ENCODE data around the gene LYL1. TPM values are rescaled to one million over a fixed set of nuclear protein-coding genes. Genes with fewer than 3 reads are reported as not detected.

The LYL1 gene
- total RNA-seq, 1 experiment from 2014 or later = 0.23 TPM

DNA sequence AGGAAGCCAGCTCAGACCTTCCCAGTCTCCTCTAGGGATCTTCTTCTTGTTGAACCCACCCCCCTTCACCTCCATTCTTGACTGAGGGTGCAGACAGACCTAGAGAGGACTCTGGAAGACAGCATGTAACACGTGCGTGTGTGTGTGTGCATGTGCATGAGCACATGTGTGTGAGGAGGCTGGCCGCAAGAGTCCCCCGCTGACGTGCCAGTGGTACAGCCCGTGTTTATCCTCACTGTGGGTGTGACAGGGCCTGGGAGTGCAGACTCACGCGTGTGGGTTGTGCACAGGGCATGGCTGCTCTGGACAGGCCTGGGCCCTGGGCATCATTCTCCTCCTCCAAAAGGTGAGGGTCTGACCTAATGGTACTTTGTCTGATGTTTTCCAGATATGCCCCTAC lies 26.3 kb downstream of the LYL1 start:
- H3K27me3 ChIP-seq (ENCODE audit: control insufficient read depth, insufficient read depth, low read length) = no peaks in the 10 kb centered on the region
- intact Hi-C loops (cut with micrococcal nuclease; ENCODE audit: unreplicated experiment) (no loop called here), in situ Hi-C loops (cut with HindIII; ENCODE audit: low pct_unique_long_range_greater_than_20kb, low sequenced_read_pairs) (no loop called here)
- ChIA-PET POLR2A (no interaction called here), CTCF (no interaction called here)
- no peaks in the 10 kb centered on the region for H3K36me3 ChIP-seq (ENCODE audit: control insufficient read depth, insufficient read depth, low read length)
- H3K4me1 ChIP-seq (ENCODE audit: control insufficient read depth, insufficient read depth, low read length) = peaks cover 7% of the 10 kb centered on the region
- no peak for ATAC-seq
- DNase-seq (ENCODE audit: low read depth, low spot score) = no peak
- TF ChIP-seq TCF7L2 (IDR thresholded peaks at IDR 0.05; ENCODE audit: low read depth, low read length) (no peak), SIN3A (IDR thresholded peaks at IDR 0.05; ENCODE audit: borderline replicate concordance, insufficient read depth, low read depth, low read length) (no peak), POLR2AphosphoS5 (IDR thresholded peaks at IDR 0.05; ENCODE audit: low read depth, low read length) (no peak)
- TF ChIP-seq, protein P1, sequence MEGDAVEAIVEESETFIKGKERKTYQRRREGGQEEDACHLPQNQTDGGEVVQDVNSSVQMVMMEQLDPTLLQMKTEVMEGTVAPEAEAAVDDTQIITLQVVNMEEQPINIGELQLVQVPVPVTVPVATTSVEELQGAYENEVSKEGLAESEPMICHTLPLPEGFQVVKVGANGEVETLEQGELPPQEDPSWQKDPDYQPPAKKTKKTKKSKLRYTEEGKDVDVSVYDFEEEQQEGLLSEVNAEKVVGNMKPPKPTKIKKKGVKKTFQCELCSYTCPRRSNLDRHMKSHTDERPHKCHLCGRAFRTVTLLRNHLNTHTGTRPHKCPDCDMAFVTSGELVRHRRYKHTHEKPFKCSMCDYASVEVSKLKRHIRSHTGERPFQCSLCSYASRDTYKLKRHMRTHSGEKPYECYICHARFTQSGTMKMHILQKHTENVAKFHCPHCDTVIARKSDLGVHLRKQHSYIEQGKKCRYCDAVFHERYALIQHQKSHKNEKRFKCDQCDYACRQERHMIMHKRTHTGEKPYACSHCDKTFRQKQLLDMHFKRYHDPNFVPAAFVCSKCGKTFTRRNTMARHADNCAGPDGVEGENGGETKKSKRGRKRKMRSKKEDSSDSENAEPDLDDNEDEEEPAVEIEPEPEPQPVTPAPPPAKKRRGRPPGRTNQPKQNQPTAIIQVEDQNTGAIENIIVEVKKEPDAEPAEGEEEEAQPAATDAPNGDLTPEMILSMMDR (IDR thresholded peaks at IDR 0.05) = no peak
- TF ChIP-seq, protein P2, sequence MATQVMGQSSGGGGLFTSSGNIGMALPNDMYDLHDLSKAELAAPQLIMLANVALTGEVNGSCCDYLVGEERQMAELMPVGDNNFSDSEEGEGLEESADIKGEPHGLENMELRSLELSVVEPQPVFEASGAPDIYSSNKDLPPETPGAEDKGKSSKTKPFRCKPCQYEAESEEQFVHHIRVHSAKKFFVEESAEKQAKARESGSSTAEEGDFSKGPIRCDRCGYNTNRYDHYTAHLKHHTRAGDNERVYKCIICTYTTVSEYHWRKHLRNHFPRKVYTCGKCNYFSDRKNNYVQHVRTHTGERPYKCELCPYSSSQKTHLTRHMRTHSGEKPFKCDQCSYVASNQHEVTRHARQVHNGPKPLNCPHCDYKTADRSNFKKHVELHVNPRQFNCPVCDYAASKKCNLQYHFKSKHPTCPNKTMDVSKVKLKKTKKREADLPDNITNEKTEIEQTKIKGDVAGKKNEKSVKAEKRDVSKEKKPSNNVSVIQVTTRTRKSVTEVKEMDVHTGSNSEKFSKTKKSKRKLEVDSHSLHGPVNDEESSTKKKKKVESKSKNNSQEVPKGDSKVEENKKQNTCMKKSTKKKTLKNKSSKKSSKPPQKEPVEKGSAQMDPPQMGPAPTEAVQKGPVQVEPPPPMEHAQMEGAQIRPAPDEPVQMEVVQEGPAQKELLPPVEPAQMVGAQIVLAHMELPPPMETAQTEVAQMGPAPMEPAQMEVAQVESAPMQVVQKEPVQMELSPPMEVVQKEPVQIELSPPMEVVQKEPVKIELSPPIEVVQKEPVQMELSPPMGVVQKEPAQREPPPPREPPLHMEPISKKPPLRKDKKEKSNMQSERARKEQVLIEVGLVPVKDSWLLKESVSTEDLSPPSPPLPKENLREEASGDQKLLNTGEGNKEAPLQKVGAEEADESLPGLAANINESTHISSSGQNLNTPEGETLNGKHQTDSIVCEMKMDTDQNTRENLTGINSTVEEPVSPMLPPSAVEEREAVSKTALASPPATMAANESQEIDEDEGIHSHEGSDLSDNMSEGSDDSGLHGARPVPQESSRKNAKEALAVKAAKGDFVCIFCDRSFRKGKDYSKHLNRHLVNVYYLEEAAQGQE (IDR thresholded peaks at IDR 0.05; ENCODE audit: insufficient read depth in 1 of 2, low read depth in 2 of 2, low read length in 1 of 2) = no peak
- H3K27ac ChIP-seq (ENCODE audit: low read length) = no peak overlapping the region
- H3K9me3 ChIP-seq (ENCODE audit: control insufficient read depth, insufficient read depth, low read depth, low read length) = no peaks in the 10 kb centered on the region
- no peak overlapping the region for H3K4me3 ChIP-seq (ENCODE audit: low read depth in 2 of 2, low read length in 2 of 2)
- no TSS peak for BruUV-seq (replicated peaks)

DNA sequence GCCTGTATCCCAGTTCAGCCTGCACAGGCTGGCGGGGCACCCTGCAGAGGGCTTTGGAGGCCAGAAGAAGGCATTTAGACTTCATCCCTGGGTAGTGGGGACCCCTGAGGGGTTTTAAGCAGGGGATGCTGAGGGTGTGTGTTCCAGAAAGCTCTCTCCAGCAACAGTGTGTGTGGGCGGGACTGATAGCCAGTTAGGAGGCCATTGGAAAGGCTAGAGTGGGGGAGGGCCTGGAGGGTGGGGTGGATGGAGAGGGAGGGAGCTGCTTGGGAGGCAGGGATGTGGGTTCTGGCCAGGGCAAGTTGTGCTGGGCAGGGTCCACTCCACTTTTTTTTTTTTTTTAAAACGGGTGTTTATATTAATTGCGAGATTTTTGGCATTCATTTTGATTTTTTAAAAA lies 28.3 kb downstream of the LYL1 start:
- H3K36me3 ChIP-seq (ENCODE audit: control insufficient read depth, insufficient read depth, low read length) = no peaks in the 10 kb centered on the region
- no peaks in the 10 kb centered on the region for H3K27me3 ChIP-seq (ENCODE audit: control insufficient read depth, insufficient read depth, low read length)
- POLR2A ChIA-PET = no interaction called here
- intact Hi-C loops (cut with micrococcal nuclease; ENCODE audit: unreplicated experiment) = no loop called here
- peaks cover 13% of the 10 kb centered on the region for H3K4me1 ChIP-seq (ENCODE audit: control insufficient read depth, insufficient read depth, low read length)
- ATAC-seq = no peak
- in situ Hi-C loops (cut with HindIII; ENCODE audit: low pct_unique_long_range_greater_than_20kb, low sequenced_read_pairs) = no loop called here
- CTCF ChIA-PET = no interaction called here
- no peaks in the 10 kb centered on the region for H3K9me3 ChIP-seq (ENCODE audit: control insufficient read depth, insufficient read depth, low read depth, low read length)
- no TSS peak for BruUV-seq (replicated peaks)
- no peak for DNase-seq (ENCODE audit: low read depth, low spot score)
- TF ChIP-seq TCF7L2 (IDR thresholded peaks at IDR 0.05; ENCODE audit: low read depth, low read length) (no peak), SIN3A (IDR thresholded peaks at IDR 0.05; ENCODE audit: borderline replicate concordance, insufficient read depth, low read depth, low read length) (no peak), POLR2AphosphoS5 (IDR thresholded peaks at IDR 0.05; ENCODE audit: low read depth, low read length) (no peak)
- TF ChIP-seq, protein P2 (IDR thresholded peaks at IDR 0.05; ENCODE audit: insufficient read depth in 1 of 2, low read depth in 2 of 2, low read length in 1 of 2) = no peak
- TF ChIP-seq, protein P1 (IDR thresholded peaks at IDR 0.05) = no peak
- H3K27ac ChIP-seq (ENCODE audit: low read length) = no peak overlapping the region
- H3K4me3 ChIP-seq (ENCODE audit: low read depth in 2 of 2, low read length in 2 of 2) = no peak overlapping the region
